Measurements from ENCODE around the gene CSDE1. TPM values are rescaled to one million over a fixed set of nuclear protein-coding genes. Genes with fewer than 3 reads are reported as not detected.

Gene CSDE1
- total RNA-seq, 1 experiment from 2014 or later, result 595 TPM

DNA sequence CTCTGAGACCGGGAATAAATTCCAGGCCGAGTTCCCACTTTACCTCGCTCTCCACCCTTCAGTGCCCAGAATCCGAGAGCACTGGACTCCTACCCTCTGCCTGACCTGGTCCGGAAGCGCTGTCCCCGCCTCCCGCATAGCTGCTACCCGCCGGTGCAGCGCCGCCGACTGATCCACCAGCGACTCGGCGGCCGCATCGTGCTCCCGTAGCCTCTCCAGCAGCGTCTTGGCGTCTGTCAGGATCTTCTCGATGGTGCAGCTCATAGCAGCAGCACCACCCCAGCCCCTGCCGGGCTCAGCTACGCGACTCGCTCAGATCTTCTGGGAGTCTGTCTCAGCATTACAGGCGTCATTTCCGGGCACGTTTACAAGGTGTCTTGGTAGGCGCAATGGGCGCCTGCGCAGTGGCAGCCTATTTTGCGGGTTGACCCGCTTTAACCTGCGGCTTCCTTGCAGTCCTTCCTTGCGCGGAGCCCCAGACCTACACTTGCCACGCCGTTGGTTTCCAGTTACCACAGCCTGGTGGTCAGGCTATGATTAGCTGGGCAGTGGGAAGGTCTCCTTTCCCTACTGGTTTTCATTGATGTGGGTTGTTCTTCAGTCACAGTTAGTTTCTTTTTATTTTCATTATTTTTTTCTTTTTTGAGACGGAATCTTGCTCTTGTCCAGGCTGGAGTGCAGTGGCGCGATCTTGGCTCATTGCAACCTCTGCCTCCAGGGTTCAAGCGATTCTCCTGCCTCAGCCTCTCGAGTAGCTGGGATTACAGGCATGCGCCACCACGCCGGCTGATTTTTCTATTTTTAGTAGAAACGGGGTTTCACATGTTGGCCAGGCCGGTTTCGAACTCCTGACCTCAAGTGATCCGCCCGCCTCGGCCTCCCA, 22.8 kb upstream of the CSDE1 start, which contains the start of gene SIKE1:
Gene SIKE1 (minus strand): TSS at position 342 of the 883 bp plus-strand sequence. CDS start 78 bp downstream, at position 264.
- Mint-ChIP-seq H3K27ac (peak within 1 kb of the TSS; percentile 99), H3K4me1 (0 out of 2 replicates have a peak, but pooled peaks cover 5% of the 10 kb centered on the region), H3K9me3 (peaks cover 7% of the 10 kb centered on the region; the same call in 1 of the 2 replicates), H3K36me3 (peaks cover 36% of the 10 kb centered on the region), H3K27me3 (ENCODE audit: low read depth) (peaks cover 39% of the 10 kb centered on the region), H3K4me3 (peak within 1 kb of the TSS; percentile 100)
- ChIA-PET CTCF (interaction anchor here (0.5 to 1.0 kb wide), 2 partner anchors 16 to 144 kb away, joined by 3 read pairs; no protein-coding TSS in a partner anchor), POLR2A (interaction anchor here (1.0 to 1.2 kb wide), 4 partner anchors 16 to 309 kb away, joined by 3 to 4 read pairs (median 3); partner anchors contain the start of gene TSPAN2)
- peak; percentile 98 for ATAC-seq
- DNase-seq (ENCODE audit: low spot score), result peak; percentile 92
- TF ChIP-seq EMX1 (CRISPR knock-in tag; IDR thresholded peaks at IDR 0.05), result no peak
- no peak for TF ChIP-seq AFF4 (CRISPR knock-in tag; IDR thresholded peaks at IDR 0.05; ENCODE audit: borderline replicate concordance)
- no peak for TF ChIP-seq ELF4 (CRISPR knock-in tag; IDR thresholded peaks at IDR 0.05; ENCODE audit: low read depth)
- TF ChIP-seq ZNF219 (CRISPR knock-in tag; IDR thresholded peaks at IDR 0.05; ENCODE audit: borderline replicate concordance), result no peak
- TF ChIP-seq TEAD1 (CRISPR knock-in tag; IDR thresholded peaks at IDR 0.05), result peak; percentile 35; the same call in 1 of the 2 replicates
- no peak; the same call in 1 of the 2 replicates for TF ChIP-seq ARID4B (CRISPR knock-in tag; IDR thresholded peaks at IDR 0.05; ENCODE audit: borderline replicate concordance)
- TF ChIP-seq GABPB1 (CRISPR knock-in tag; IDR thresholded peaks at IDR 0.05), result peak; percentile 89
- peak; percentile 59 for TF ChIP-seq FOXK1 (CRISPR knock-in tag; IDR thresholded peaks at IDR 0.05)
- TF ChIP-seq OVOL2 (CRISPR knock-in tag; IDR thresholded peaks at IDR 0.05; ENCODE audit: borderline replicate concordance), result no peak
- TF ChIP-seq SP1 (CRISPR knock-in tag; conservative IDR thresholded peaks at IDR 0.05), result peak; percentile 59; the same call in 1 of the 2 replicates
- TF ChIP-seq, protein P1, sequence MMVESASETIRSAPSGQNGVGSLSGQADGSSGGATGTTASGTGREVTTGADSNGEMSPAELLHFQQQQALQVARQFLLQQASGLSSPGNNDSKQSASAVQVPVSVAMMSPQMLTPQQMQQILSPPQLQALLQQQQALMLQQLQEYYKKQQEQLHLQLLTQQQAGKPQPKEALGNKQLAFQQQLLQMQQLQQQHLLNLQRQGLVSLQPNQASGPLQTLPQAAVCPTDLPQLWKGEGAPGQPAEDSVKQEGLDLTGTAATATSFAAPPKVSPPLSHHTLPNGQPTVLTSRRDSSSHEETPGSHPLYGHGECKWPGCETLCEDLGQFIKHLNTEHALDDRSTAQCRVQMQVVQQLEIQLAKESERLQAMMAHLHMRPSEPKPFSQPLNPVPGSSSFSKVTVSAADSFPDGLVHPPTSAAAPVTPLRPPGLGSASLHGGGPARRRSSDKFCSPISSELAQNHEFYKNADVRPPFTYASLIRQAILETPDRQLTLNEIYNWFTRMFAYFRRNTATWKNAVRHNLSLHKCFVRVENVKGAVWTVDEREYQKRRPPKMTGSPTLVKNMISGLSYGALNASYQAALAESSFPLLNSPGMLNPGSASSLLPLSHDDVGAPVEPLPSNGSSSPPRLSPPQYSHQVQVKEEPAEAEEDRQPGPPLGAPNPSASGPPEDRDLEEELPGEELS (CRISPR knock-in tag; IDR thresholded peaks at IDR 0.05), result peak; percentile 26; the same call in 1 of the 2 replicates
- TF ChIP-seq, protein P2, sequence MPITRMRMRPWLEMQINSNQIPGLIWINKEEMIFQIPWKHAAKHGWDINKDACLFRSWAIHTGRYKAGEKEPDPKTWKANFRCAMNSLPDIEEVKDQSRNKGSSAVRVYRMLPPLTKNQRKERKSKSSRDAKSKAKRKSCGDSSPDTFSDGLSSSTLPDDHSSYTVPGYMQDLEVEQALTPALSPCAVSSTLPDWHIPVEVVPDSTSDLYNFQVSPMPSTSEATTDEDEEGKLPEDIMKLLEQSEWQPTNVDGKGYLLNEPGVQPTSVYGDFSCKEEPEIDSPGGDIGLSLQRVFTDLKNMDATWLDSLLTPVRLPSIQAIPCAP (CRISPR knock-in tag; IDR thresholded peaks at IDR 0.05), result no peak
- TF ChIP-seq, protein P3, sequence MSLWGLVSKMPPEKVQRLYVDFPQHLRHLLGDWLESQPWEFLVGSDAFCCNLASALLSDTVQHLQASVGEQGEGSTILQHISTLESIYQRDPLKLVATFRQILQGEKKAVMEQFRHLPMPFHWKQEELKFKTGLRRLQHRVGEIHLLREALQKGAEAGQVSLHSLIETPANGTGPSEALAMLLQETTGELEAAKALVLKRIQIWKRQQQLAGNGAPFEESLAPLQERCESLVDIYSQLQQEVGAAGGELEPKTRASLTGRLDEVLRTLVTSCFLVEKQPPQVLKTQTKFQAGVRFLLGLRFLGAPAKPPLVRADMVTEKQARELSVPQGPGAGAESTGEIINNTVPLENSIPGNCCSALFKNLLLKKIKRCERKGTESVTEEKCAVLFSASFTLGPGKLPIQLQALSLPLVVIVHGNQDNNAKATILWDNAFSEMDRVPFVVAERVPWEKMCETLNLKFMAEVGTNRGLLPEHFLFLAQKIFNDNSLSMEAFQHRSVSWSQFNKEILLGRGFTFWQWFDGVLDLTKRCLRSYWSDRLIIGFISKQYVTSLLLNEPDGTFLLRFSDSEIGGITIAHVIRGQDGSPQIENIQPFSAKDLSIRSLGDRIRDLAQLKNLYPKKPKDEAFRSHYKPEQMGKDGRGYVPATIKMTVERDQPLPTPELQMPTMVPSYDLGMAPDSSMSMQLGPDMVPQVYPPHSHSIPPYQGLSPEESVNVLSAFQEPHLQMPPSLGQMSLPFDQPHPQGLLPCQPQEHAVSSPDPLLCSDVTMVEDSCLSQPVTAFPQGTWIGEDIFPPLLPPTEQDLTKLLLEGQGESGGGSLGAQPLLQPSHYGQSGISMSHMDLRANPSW (CRISPR knock-in tag; conservative IDR thresholded peaks at IDR 0.05; ENCODE audit: low read depth), result no peak
- TF ChIP-seq, protein P4, sequence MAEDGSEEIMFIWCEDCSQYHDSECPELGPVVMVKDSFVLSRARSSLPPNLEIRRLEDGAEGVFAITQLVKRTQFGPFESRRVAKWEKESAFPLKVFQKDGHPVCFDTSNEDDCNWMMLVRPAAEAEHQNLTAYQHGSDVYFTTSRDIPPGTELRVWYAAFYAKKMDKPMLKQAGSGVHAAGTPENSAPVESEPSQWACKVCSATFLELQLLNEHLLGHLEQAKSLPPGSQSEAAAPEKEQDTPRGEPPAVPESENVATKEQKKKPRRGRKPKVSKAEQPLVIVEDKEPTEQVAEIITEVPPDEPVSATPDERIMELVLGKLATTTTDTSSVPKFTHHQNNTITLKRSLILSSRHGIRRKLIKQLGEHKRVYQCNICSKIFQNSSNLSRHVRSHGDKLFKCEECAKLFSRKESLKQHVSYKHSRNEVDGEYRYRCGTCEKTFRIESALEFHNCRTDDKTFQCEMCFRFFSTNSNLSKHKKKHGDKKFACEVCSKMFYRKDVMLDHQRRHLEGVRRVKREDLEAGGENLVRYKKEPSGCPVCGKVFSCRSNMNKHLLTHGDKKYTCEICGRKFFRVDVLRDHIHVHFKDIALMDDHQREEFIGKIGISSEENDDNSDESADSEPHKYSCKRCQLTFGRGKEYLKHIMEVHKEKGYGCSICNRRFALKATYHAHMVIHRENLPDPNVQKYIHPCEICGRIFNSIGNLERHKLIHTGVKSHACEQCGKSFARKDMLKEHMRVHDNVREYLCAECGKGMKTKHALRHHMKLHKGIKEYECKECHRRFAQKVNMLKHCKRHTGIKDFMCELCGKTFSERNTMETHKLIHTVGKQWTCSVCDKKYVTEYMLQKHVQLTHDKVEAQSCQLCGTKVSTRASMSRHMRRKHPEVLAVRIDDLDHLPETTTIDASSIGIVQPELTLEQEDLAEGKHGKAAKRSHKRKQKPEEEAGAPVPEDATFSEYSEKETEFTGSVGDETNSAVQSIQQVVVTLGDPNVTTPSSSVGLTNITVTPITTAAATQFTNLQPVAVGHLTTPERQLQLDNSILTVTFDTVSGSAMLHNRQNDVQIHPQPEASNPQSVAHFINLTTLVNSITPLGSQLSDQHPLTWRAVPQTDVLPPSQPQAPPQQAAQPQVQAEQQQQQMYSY (CRISPR knock-in tag; IDR thresholded peaks at IDR 0.05), result no peak
- TF ChIP-seq NR2C2 (CRISPR knock-in tag; IDR thresholded peaks at IDR 0.05), result no peak
- no peak for TF ChIP-seq TCF7 (CRISPR knock-in tag; IDR thresholded peaks at IDR 0.05; ENCODE audit: low read depth)
- peak; percentile 81; the same call in 1 of the 2 replicates for TF ChIP-seq KAT7 (CRISPR knock-in tag; IDR thresholded peaks at IDR 0.05; ENCODE audit: borderline replicate concordance)
- TF ChIP-seq NFE2L1 (CRISPR knock-in tag; IDR thresholded peaks at IDR 0.05), result peak; percentile 70; the same call in 1 of the 2 replicates

All from WTC11 (cell line).